K562 (cell line): ENCODE results near the gene NDUFAF4. TPM values are rescaled to one million over a fixed set of nuclear protein-coding genes. Genes with fewer than 3 reads are reported as not detected.
A peak's percentile ranks its signal among the peaks of the same experiment; 100 is the strongest.
"Not testable (repeated sequence)": the region's sequence is repeated elsewhere in the genome, so short reads cannot be mapped to it uniquely, and the experiment has no call there.

Source experiments
- ATAC-seq: fragments of 200-7000 bp; cut with Tn5 transposase; 3 replicates; pipeline ENCODE4 v1.9.1; 2020; ENCODE audit warnings: moderate library complexity
- BruUV-seq: library from RNA; stranded (reverse); fragments of 400-500 nt; replicated peaks from 2 replicates; lab custom pipeline; 2021; lab: Mats Ljungman, UMichigan
- CTCF ChIA-PET: fragments of 300-600 bp; formaldehyde crosslinking; extraction: SDS; loops from one replicate; lab custom pipeline; 2021; ENCODE audit warnings: low intra/inter-chr PET ratio; lab: Yijun Ruan, JAX
- POLR2A ChIA-PET: fragments of 300-600, 350-650 bp; sonication (Branson Sonifier 250); formaldehyde crosslinking; extraction: SDS; loops from one replicate; lab custom pipeline; 2021; ENCODE audit warnings: antibody characterized with exemption, inconsistent platforms; lab: Yijun Ruan, JAX
- DNase-seq, 4 experiments: peaks; one replicate each; pipeline versions ENCODE4 v3.0.0 to v3.0.0-alpha.2; 2011 to 2018; ENCODE audit warnings: low spot score in 3 of 4, mixed read lengths in 3 of 4; ENCODE audit errors: extremely low read depth in 1 of 4
- FAIRE-seq: peaks from 2 replicates; lab custom pipeline; 2011; peaks lifted over from hg19 to GRCh38; lab: Jason Lieb, UNC
- H2AFZ ChIP-seq: 2 replicates; pipeline ENCODE4 v1.6.0; 2011; ENCODE audit warnings: low read depth, low read length, control low read depth, inconsistent platforms
- H3K27ac ChIP-seq: fragments of 200-600 bp; 3 replicates; pipeline ENCODE4 v1.8.0; 2011; ENCODE audit warnings: low read depth, mild to moderate bottlenecking, control low read depth, inconsistent platforms, low read length, moderate library complexity, mixed read lengths; ENCODE audit errors: extremely low read depth
- H3K27me3 ChIP-seq, 2 experiments: fragments of 300-600 bp in 1 of 2; 2 replicates in 1 of 2; 3 replicates in 1 of 2; pipeline versions ENCODE4 v1.6.0 to v1.8.0; 2011; ENCODE audit warnings: inconsistent platforms in 2 of 2, low read length in 2 of 2, mild to moderate bottlenecking in 1 of 2, mixed read lengths in 1 of 2, moderate library complexity in 1 of 2; ENCODE audit not compliant: control insufficient read depth in 2 of 2, insufficient read depth in 2 of 2
- H3K36me3 ChIP-seq: fragments of 300-600 bp; 3 replicates; pipeline ENCODE4 v1.8.0; 2011; ENCODE audit warnings: mild to moderate bottlenecking, low read length, inconsistent platforms; ENCODE audit not compliant: control insufficient read depth, insufficient read depth
- H3K4me1 ChIP-seq, 2 experiments: fragments of 200-600 bp in 1 of 2; replicated peaks in 1 of 2; 2 replicates in 1 of 2; 3 replicates in 1 of 2; pipeline versions ENCODE4 v1.5.1 to v1.8.0; 2011; ENCODE audit warnings: inconsistent platforms in 2 of 2, low read length in 2 of 2, mild to moderate bottlenecking in 1 of 2, mixed read lengths in 1 of 2, moderate library complexity in 1 of 2; ENCODE audit not compliant: control insufficient read depth in 2 of 2, insufficient read depth in 2 of 2
- H3K4me2 ChIP-seq: 2 replicates; pipeline ENCODE4 v1.6.1; 2011; ENCODE audit warnings: low read length, control low read depth, inconsistent platforms, mixed read lengths; ENCODE audit not compliant: insufficient read depth
- H3K4me3 ChIP-seq: fragments of 200-600 bp; sonication (generic), shearing (Covaris generic); 2 replicates; pipeline ENCODE4 v1.5.1; 2016; ENCODE audit warnings: control low read depth, inconsistent platforms
- H3K79me2 ChIP-seq: fragments of 200-600 bp; 3 replicates; pipeline ENCODE4 v1.8.0; 2011; ENCODE audit warnings: low read length, inconsistent platforms; ENCODE audit not compliant: control insufficient read depth, insufficient read depth
- H3K9ac ChIP-seq, 2 experiments: 2 replicates each; pipeline versions ENCODE4 v1.6.0 to v1.6.1; 2011; ENCODE audit warnings: low read depth in 2 of 2, low read length in 2 of 2, control low read depth in 1 of 2, inconsistent platforms in 1 of 2, mild to moderate bottlenecking in 1 of 2, mixed read lengths in 1 of 2; ENCODE audit not compliant: insufficient read depth in 1 of 2
- H3K9me1 ChIP-seq: one replicate; pipeline ENCODE4 v1.6.0; 2011; ENCODE audit warnings: inconsistent platforms, mild to moderate bottlenecking, low read length, moderate library complexity; ENCODE audit not compliant: control insufficient read depth, insufficient read depth
- H3K9me3 ChIP-seq: replicated peaks from 2 replicates; pipeline ENCODE4 v1.5.1; 2011; ENCODE audit warnings: low read depth, low read length, inconsistent platforms; ENCODE audit not compliant: control insufficient read depth, insufficient read depth
- H4K20me1 ChIP-seq: replicated peaks from 2 replicates; pipeline ENCODE4 v1.6.1; 2011; ENCODE audit warnings: low read length, inconsistent platforms, mixed read lengths; ENCODE audit not compliant: control insufficient read depth, insufficient read depth
- ATF3 ChIP-seq, 2 experiments: fragments of 450-650 bp in 1 of 2; sonication (generic) in 1 of 2; formaldehyde crosslinking in 1 of 2; IDR thresholded peaks in 1 of 2; conservative IDR thresholded peaks in 1 of 2; 2 replicates each; pipeline versions ENCODE4 v1.6.1 to v1.8.1; 2016 to 2023; ENCODE audit warnings: mild to moderate bottlenecking in 2 of 2, moderate library complexity in 2 of 2, inconsistent platforms in 1 of 2, missing genetic modification reagents in 1 of 2
- CEBPB ChIP-seq: fragments of 450-650 bp; IDR thresholded peaks from 2 replicates; pipeline ENCODE4 v1.6.1; 2016; ENCODE audit warnings: missing genetic modification characterization, missing compliant biosample characterization
- CEBPG ChIP-seq, 3 experiments: fragments of 200-800 bp in 1 of 3; sonication (Bioruptor generic) in 1 of 3; sonication (generic) in 1 of 3; formaldehyde crosslinking in 1 of 3; IDR thresholded peaks in 2 of 3; conservative IDR thresholded peaks in 1 of 3; 2 replicates each; pipeline versions ENCODE4 v1.6.1 to v1.8.0; 2016 to 2022; ENCODE audit warnings: missing compliant biosample characterization in 2 of 3, missing genetic modification characterization in 2 of 3, mild to moderate bottlenecking in 1 of 3, missing genetic modification reagents in 1 of 3
- ZNF444 ChIP-seq: fragments of 250-450 bp; sonication (Bioruptor Pico); IDR thresholded peaks from 2 replicates; pipeline ENCODE4 v1.4.0; 2020; ENCODE audit warnings: mild to moderate bottlenecking, moderate library complexity
- WGBS: fragments of 100-300 bp; shearing (Covaris generic); methylation state at CpG from one replicate; pipeline ENCODE4 v1.1.6; 2016; ENCODE audit warnings: low coverage, mixed read lengths; ENCODE audit not compliant: insufficient coverage; ENCODE audit errors: missing lambda C conversion rate; 5-methylcytosine and 5-hydroxymethylcytosine counted together
- in situ Hi-C: fragments of 300-500 bp; cut with MboI; formaldehyde crosslinking; loops from 4 replicates; pipeline ENCODE4 v1.15.0; 2018; ENCODE audit warnings: inconsistent platforms, mixed read lengths
- intact Hi-C: fragments of 100-400 bp; cut with micrococcal nuclease; formaldehyde crosslinking; loops from 2 replicates; pipeline ENCODE4 v1.14.2; 2022
- polyA plus RNA-seq, 8 experiments: library from polyadenylated mRNA; depleted of rRNA in 4 of 8; stranded (reverse) in 5 of 8; unstranded in 3 of 8; fragments of >200 nt; fragmentation: Nextera tagmentation in 2 of 8; fragmentation: Illumina TruSeq in 1 of 8; extraction: Ambion mirVana in 2 of 8; extraction: Trizol in 1 of 8; gene quantifications; 2 replicates each; pipeline versions ENCODE4 v1.2.1 to v1.2.3, GENCODE V29; 2011 to 2014; ENCODE audit warnings: inconsistent platforms in 1 of 8, missing spikeins in 1 of 8
- total RNA-seq, 7 experiments: library from RNA; depleted of rRNA in 6 of 7; stranded (reverse); fragments of >200 nt in 6 of 7; fragmentation: Illumina TruSeq in 2 of 7; extraction: Trizol in 2 of 7; gene quantifications; 2 replicates each; pipeline versions ENCODE4 v1.2.1 to v1.2.3, GENCODE V29; 2011 to 2021; ENCODE audit warnings: low replicate concordance in 1 of 7

Gene NDUFAF4
- total and polyA plus RNA-seq, 9 of the 15 experiments (the other 6 are each of a cell fraction or from before 2014, with no cell fraction given): 45.0 to 418 (median 136) TPM

DNA sequence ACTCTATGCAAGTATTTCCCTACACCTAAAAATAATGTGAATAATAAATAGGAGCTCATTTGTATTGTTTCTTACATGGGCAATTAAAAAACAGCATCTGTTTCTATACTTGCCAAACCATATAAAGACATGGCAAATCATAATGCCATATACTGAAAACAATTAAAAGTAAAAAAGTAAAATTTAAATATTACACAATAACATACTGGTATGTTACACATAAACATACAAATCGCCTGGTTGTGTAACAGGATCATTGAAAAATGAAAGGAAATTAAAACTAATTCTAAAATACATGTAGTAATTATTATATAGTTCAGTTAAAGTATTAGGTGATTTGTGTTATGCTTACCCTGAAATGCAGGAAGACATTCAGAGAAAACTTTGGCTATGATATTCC lies 11.2 kb downstream of the NDUFAF4 start:
- H3K27ac ChIP-seq: no peak overlapping the region
- no peak overlapping the region for H2AFZ ChIP-seq
- H4K20me1 ChIP-seq: no peaks in the 10 kb centered on the region
- peaks cover 12% of the 10 kb centered on the region for H3K36me3 ChIP-seq
- no peak overlapping the region for H3K9ac ChIP-seq
- no peak overlapping the region for H3K4me3 ChIP-seq
- FAIRE-seq: no peak
- ChIA-PET POLR2A (interaction anchor here (1.7 kb wide), 1 partner anchor 21 kb away, joined by 3 read pairs; no protein-coding TSS in a partner anchor), CTCF (no interaction called here)
- DNase-seq: no peak
- H3K4me2 ChIP-seq: no peak overlapping the region
- no peaks in the 10 kb centered on the region; a peak in 1 of 5 replicates for H3K27me3 ChIP-seq
- TF ChIP-seq CEBPG (CRISPR knock-in tag; IDR thresholded peaks at IDR 0.05) (no peak), CEBPG (tag; conservative IDR thresholded peaks at IDR 0.05 in 1 of 2, IDR thresholded peaks at IDR 0.05 in 1 of 2) (peak; percentile 31 to 56; a peak in 2 of 4 replicates), CEBPB (tag) (peak; percentile 71), ZNF444 (CRISPR knock-in tag) (no peak)
- no peak for ATAC-seq
- 0% methylated on average over 1 of the region's 1 CpG for WGBS
- H3K4me1 ChIP-seq: no peaks in the 10 kb centered on the region
- H3K79me2 ChIP-seq: no peaks in the 10 kb centered on the region
- in situ Hi-C loops (no loop called here), intact Hi-C loops (loop anchor here (10.0 kb wide), 1 partner anchor 342 kb away; no protein-coding TSS in a partner anchor)
- BruUV-seq: no TSS peak
- H3K9me1 ChIP-seq: no peaks in the 10 kb centered on the region
- H3K9me3 ChIP-seq: no peaks in the 10 kb centered on the region

GRCh38 chr6:96885187-96885631 lies 12.5 kb downstream of the NDUFAF4 start:
- H3K4me1 ChIP-seq; H3K27me3 ChIP-seq; H4K20me1 ChIP-seq; H3K27ac ChIP-seq; H3K36me3 ChIP-seq; H3K4me3 ChIP-seq; FAIRE-seq; H3K9ac ChIP-seq; in situ Hi-C loops; H3K79me2 ChIP-seq; H3K9me1 ChIP-seq; DNase-seq; H3K9me3 ChIP-seq; H3K4me2 ChIP-seq; H2AFZ ChIP-seq; BruUV-seq; TF ChIP-seq ATF3 (CRISPR knock-in tag; conservative IDR thresholded peaks at IDR 0.05); CEBPG (CRISPR knock-in tag; IDR thresholded peaks at IDR 0.05): not testable (repeated sequence)
- WGBS: 15% methylated on average over 4 of the region's 5 CpGs
- intact Hi-C loops: loop anchor here (10.0 kb wide), 1 partner anchor 340 kb away; no protein-coding TSS in a partner anchor
- POLR2A ChIA-PET: interaction anchor here (1.2 to 1.7 kb wide), 2 partner anchors 10 to 20 kb away, joined by 3 read pairs; no protein-coding TSS in a partner anchor
- CTCF ChIA-PET: interaction anchor here (0.6 kb wide), 1 partner anchor 13 kb away, joined by 5 read pairs; the partner anchor contains the start of gene NDUFAF4
- ATAC-seq: peak; percentile 49; the same call in 2 of the 3 replicates
- TF ChIP-seq ATF3 (IDR thresholded peaks at IDR 0.05): peak; percentile 70
- peak; percentile 67 for TF ChIP-seq CEBPB (tag)
- TF ChIP-seq CEBPG (tag; conservative IDR thresholded peaks at IDR 0.05 in 1 of 2, IDR thresholded peaks at IDR 0.05 in 1 of 2): peak in 1 of 2 experiments; percentile 76; a peak in 3 of 4 replicates
